HT-29 (cell line): ENCODE measurements around the gene PSEN1. TPM values are rescaled to one million over a fixed set of nuclear protein-coding genes. Genes with fewer than 3 reads are reported as not detected.

Experiments used
- DNase-seq: peaks from one replicate; pipeline ENCODE4 v3.0.0-alpha.2; 2015; ENCODE audit warnings: low spot score
- total RNA-seq: library from RNA; depleted of rRNA; stranded (reverse); fragments of >200 nt; shearing (Covaris generic); gene quantifications from 2 replicates; pipeline ENCODE4 v1.2.3, GENCODE V29; 2014

The PSEN1 gene
- total RNA-seq, 1 experiment from 2014 or later: 23.2 TPM

GRCh38 chr14:73239393-73240241 is 103.3 kb downstream of the PSEN1 start:
- DNase-seq: no peak

- no peak for DNase-seq
These were observed 104.6 kb downstream of the PSEN1 start for GRCh38 chr14:73240816-73241480.

- peak; percentile 13 for DNase-seq
These were observed 105.3 kb downstream of the PSEN1 start for GRCh38 chr14:73241481-73242165.

GRCh38 chr14:73242357-73242901 is 106.1 kb downstream of the PSEN1 start:
- DNase-seq: no peak

- DNase-seq: no peak
These were observed 107.0 kb downstream of the PSEN1 start for GRCh38 chr14:73243341-73243740.

- no peak for DNase-seq
These were observed 107.4 kb downstream of the PSEN1 start for GRCh38 chr14:73243748-73244147.

GRCh38 chr14:73244541-73245290 is 108.4 kb downstream of the PSEN1 start:
- DNase-seq: no peak

- no peak for DNase-seq
These were observed 109.4 kb downstream of the PSEN1 start for GRCh38 chr14:73245480-73246325.

- DNase-seq: no peak
These were observed 110.3 kb downstream of the PSEN1 start for GRCh38 chr14:73246387-73247150.

GRCh38 chr14:73248108-73248868 is 112.0 kb downstream of the PSEN1 start:
- no peak for DNase-seq

GRCh38 chr14:73249108-73249507 is 112.8 kb downstream of the PSEN1 start:
- no peak for DNase-seq

GRCh38 chr14:73249564-73250316 is 113.4 kb downstream of the PSEN1 start:
- no peak for DNase-seq

- no peak for DNase-seq
These were observed 114.0 kb downstream of the PSEN1 start for GRCh38 chr14:73250317-73250713.

GRCh38 chr14:73250781-73251500 is 114.6 kb downstream of the PSEN1 start:
- no peak for DNase-seq

- no peak for DNase-seq
These were observed 115.4 kb downstream of the PSEN1 start for GRCh38 chr14:73251516-73252215.

- DNase-seq: no peak
These were observed 116.4 kb downstream of the PSEN1 start for GRCh38 chr14:73252491-73253322.
